Stomach (tissue), 4 donors: Measurements from ENCODE around the gene NF1.

ENCODE experiments used
- CTCF ChIP-seq, 7 experiments: fragments of 450-650 bp in 4 of 7; fragments of 200-600 bp in 3 of 7; sonication (generic) in 3 of 7; IDR thresholded peaks; one replicate each; pipeline ENCODE4 v1.5.1; 2016 to 2019; ENCODE audit warnings: antibody characterized with exemption in 7 of 7, control low read depth in 2 of 7, mild to moderate bottlenecking in 1 of 7
- POLR2AphosphoS5 ChIP-seq, 3 donors: sonication (generic); formaldehyde crosslinking; IDR thresholded peaks; one replicate each; pipeline ENCODE4 v1.6.1; 2016; ENCODE audit warnings: antibody characterized with exemption in 3 of 3

GRCh38 chr17:31130286-31131224, 35.8 kb downstream of the NF1 start:
- no peak for TF ChIP-seq CTCF (IDR thresholded peaks at IDR 0.05)
- no peak for TF ChIP-seq POLR2AphosphoS5 (IDR thresholded peaks at IDR 0.05)
